HG02870 (cell line): ENCODE data around the gene ICAM2.

ENCODE experiments used
- ATAC-seq: cut with Tn5 transposase; IDR thresholded peaks from one replicate; pipeline ENCODE4 v1.9.1; 2021; ENCODE audit warnings: mild to moderate bottlenecking, moderate library complexity; ENCODE audit not compliant: unreplicated experiment

ICAM2 gene

DNA sequence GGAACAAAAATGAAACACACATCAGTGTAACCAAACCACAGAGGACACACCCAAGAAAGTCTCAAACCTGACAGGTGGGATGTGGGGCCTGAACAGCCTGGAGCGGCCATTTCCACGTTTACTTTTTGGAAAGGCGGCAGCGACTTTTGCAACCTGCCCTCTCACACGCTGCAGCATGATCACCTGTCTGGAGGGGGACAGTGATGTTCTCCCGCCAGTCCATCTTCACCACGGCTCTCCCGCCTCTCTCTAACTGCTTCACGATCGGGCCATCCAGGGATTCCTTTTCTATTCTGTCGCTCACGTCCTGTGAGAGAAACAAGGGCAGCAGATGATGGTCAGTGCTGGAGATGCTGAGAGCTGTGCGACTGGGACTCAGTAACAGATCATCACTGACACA, 24.7 kb upstream of the ICAM2 start:
- no peak for ATAC-seq

DNA sequence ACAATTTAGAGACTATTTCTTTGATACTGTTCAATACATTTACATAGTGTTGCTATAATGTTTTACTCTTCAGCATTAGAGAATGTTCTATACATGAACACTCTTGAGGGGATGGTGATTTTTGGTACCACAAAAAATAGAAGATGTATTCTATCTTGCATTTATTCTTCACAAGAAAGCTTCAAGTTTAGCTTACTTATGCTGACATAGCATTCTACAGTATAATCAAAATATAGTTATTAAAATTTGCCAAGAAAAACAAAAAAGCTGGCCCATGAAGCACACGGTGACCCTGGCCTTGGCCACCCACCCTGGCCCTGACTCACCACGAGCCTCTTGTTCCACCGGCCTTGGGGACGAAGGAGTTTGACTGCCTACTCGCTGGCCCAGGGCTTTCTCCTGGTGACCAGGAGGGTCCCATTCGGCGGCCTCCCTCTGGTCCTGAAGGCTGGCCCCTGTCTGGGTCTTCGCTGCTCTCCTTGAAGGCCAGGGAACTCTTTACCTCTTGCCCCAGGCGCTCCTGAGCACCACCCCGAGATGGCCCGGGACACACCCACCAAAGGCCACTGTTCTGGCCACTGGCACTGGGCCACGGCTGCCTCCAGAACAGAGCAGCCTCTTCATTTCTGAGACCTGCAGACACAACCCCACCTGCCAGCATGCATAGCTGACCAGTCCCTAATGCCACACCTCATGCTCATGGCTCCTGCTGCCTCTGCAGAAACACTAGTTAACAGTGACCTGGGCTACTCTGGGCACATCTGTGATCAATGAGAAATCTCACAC, 22.5 kb upstream of the ICAM2 start:
- no peak for ATAC-seq

DNA sequence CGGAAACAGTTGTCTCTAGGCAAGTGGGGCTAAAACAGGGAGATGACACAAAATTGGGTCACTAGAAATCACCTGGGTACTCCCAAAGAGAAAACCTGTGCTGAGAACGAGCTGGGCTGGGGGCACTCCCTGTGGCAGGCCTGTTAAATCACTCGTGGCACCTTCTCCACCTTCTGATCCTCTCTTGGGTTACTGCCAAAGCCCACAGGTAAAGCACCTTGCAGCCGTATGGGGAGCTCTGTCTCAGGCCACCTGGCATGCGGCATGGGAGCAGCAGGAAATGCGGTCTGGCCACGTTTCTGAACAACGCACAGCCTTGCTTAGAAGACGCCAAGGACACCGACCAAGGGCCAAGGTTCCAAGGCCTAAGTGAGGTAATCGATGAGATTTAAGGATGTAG, 21.5 kb upstream of the ICAM2 start:
- ATAC-seq, result no peak

DNA sequence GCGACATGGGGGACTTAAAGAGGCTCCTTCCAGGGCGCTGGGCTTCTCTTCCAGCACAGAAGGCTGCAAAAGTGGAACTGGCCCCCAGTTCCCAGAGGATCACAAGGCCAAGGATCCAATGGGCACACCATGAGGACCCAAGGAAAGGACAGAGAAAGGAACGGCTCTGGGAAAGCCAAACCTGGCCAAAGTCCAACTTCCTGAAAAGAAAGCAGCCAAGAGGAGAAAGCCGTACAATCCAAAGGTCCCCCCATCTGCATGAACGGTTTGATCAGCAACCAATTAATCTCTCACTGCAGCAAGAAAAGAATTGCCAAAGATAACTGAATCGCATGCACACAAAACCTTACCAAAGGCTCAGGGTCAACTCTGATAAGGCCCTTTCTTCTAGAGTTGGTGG, 19.8 kb upstream of the ICAM2 start:
- ATAC-seq, result no peak

DNA sequence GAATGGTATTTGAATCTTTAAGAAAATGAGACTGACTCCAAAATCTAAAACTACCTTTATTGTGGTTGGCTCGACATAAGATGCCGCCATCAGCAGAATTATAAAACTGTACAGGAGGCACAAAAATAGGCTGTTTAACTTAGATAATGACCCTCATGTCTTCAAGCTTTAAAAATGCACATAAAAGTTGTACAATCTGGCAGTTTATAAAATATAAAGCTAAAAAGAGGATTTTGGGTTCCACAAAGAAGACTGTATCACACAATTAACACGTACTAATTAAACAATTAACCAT, 18.6 kb upstream of the ICAM2 start:
- ATAC-seq, result no peak

DNA sequence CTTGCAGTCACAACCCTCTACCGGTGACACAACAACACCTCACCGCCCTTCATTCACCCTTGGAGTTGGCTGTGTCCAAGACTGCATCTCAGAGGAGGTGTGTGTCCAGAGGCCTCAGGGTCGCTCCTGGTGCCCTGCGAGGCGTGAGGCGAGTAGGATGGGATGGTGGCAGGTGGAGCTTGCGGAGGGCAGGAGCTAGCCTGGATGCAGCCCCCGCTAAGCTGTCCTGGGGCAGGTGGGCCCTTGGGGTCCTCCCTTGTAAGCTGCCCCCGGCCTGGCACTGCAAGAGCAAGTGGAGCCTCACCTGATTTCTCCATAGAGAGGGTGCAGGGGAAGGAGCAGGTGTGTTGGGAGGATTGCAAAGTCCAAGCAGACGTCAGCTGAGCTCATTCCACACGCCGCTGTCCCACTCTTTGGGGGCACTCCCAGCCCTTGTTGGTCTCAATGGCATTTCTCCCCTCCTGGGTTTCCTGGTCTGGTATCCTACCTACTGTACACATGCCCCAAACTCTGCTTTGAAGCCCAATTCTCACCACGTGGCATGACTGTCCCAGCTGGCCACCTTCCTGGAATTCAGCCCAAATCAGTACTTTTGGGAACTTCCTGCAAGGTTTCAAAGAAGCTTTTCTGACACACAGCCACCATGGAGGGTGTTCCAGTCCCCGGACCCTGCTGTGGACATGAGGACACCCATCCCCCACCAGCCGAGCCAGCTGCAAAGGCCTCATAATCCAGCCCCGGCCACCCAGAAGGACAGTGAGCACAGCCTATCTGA, 18.1 kb upstream of the ICAM2 start:
- ATAC-seq, result no peak

DNA sequence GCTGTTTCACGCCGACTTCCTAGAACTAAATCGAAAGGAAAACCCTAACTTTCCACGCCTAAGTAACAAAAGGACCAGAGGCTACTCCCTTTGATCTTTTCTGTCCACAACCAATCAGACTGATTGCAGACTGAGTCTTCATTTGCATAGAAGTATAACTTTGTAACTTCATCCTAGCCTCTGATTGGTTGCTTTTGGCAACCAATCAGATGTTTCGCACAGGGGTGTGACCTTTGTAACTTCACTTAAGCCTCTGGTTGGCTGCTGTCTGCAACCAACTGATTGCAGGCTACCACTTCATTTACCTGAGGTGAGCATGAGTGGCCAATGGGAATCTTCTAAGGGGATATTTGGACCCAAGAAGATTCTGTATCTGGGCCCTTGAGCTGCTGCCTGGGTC, 17.4 kb upstream of the ICAM2 start:
- no peak for ATAC-seq

DNA sequence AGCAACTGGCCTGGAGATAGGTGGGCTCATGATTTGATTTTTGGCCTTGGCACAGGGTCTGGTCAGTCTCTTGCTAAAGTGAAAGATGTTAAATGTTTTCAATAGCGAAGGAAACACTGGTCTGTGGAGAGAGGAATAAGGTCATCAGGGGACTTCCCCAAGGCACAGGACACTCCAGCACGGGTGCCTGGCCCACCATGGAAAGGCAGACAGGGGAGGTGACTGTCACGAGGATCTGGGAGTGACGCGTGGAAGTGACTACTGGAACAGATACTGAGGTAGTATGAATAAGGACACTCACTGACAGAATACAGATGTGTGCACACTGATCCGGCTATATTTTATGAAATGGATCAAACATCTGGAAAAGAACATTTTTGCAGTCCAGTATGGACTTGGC, 16.7 kb upstream of the ICAM2 start:
- ATAC-seq, result no peak

DNA sequence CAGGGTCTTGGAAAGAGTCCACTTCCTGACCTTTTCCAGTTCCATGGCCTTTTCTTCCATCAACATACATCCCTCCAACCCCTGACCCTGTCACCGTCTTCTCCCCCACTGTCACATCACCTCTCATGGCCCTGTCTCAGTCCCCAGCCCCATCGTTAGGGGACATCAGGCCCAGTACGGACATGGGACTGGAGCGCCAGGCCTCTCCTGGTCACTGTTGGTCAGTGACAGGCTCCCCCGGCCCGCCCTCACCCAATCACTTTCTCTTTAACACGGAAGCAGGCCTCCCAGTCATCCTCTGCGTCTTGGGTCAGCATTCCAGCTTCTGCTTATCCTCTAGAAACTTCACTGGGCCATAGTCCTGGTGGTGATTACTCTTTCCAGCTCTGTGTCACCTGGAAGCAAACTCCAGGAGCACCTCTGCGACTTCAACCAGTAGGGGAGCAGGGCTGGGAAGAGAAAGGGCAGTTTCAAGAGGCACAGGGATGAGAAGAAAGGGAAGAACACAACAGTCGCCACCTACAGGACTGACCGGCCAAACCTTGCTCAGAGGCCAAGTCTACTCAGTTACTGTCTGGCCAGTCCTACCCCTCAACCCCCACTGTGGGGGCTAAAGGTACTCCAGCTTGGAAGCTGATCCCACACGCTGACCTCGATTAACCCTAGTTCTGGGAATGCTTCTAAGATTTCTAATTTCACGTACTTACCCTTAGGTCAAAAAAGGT, 15.9 kb upstream of the ICAM2 start:
- no peak for ATAC-seq

DNA sequence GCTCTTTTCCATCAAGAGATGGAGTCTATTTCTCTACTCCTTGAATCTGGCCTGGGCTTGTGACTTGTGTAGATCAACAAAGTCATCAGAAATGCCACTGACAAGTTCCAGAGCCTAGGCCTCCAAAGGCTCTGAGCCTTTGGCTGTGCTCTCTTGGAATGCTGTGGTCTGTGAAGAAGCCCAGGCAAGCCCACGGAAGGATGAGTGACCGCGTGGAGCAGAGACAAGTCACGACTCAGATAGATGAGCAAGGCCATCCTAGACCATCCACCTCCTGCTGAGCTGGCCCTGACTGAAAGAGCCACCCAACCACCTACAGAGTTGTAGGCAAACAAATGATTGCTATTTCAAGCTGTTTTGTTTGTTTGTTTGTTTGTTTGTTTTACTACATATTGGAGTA, 11.6 kb upstream of the ICAM2 start:
- ATAC-seq, result no peak

DNA sequence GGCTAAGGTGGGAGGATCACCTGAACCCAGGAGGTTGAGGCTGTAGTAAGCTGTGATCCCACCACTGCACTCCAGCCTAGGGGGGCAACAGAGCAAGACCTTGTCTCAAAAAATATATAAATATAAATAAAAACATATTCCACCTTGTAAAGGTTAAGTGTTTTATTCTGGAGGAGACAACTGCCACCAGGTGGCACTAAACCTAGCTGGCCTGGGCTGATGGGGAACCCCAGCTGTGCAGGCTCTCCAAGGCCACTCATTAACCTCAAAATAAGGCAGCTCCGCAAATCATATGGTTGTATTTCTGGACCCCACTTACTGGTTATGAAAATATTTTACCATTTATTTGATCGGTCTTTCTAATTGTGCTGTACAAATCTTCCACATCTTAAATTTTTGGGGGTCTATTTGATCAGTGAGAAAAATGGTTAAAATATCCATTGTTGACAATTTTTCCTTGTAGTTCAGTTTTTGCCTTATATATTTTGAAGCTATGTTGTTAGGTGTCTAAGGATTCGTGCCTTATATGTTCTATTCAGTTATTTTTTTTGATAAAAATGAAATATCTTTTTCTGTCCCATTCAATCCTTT, 8.5 kb upstream of the ICAM2 start:
- no peak for ATAC-seq

DNA sequence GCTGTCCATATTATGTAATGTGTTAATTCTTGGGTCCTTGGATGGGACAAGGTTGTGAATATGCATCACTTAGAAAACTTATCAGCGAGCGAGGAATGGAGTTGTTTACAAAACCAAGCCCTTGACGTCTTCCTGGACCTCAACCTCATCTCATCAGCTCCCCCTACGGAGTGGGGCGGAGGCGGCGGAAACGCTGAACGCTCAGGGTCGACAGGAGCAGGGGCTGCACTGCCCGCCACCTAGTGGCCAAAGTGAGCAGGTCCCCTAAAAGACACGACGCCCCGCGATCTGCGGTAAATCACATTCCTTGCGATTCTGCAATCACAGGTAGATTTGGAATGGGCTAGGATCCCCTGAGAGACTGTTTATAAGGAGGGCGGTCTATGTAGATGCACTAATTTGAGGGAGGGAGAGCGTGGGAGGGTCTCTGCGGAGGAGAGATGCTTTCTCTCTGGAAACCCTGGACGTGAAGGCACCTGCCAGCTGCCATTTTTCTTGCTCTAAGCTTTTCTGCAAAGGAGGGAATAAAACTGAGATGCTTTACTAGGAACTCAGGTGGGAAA, 5.4 kb upstream of the ICAM2 start:
- ATAC-seq, result peak; percentile 63

DNA sequence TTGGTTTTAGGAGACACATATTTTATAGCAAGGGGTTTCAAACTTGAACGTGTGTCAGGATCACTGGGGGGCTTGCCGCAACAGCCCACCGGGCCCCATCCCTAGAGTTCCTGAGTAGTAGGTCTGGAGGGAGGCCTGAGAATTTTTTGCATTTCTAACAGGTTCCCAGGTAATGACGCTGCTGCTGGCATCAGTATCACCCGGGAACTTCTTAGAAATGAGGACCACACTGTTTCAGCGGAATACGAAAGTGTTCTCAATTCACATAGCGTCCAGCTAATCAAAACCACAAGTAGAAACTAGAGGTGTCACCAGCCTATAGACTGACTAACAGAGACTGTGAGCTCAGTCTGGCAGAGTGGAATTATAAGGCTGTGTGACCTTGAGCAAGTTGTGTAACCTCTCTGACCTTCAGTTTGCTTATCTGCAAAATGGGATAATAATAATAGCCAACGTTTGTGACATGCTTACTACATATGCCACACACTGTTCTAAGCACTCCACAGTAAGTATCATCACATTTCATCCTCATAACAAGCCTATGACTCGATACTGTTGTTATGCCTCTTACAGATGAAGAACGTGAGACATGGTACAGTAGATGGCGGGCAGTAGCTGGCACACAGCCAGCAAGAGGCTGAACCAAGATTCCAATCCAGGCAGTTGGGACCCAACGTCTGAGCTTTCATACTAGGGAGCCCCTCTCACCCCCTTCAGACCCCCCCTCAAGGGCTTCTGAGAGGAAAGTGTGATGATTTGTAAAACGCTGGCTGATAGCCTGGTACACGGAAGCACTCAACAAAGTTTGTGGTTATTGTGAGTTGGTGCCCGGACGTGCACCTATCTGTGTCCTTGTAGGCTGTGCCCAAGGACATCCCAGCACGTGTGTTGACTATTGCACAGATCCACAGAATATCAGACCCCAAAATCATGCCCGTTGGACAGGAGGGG, 4.6 kb upstream of the ICAM2 start:
- ATAC-seq, result no peak

DNA sequence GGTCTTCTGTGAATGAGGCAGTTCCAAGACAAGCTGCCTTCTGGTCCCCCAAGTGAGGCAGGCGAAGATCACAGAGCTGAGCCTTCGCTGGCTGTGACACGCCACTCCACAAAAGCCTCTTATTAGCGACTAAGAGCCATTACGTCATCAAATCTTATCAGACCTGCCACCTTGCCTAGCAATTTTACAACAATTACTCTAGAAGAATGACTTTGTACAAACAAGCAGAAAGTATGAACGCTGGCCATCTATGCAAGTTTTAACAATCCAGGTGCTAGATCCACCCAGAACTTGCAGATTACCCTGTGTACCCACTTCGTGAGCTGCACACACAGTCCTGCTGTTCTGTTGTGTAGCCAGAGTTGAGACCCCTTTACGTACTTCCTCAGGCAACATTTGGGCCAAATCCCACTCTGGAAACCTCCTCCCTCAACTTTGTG, 3.8 kb upstream of the ICAM2 start:
- ATAC-seq, result no peak

DNA sequence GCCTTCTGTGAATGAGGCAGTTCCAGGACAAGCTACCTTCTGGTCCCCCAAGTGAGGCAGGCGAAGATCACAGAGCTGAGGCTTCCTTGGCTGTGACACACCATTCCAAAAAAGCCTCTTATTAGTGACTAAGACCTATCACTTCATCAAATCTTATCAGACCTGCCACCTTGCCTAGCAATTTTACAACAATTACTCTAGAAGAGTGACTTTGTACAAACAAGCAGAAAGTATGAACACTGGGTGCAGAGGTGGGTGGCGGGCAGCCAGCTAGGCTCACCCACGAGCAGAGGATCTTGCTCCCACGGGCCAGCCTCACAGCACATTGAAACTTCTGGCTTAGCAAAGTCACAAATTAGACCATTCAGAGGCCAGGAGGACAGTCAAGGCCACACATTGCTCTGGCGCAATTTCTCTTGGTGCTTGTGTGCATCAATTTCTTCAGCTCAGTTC, 2.2 kb upstream of the ICAM2 start:
- ATAC-seq, result no peak

DNA sequence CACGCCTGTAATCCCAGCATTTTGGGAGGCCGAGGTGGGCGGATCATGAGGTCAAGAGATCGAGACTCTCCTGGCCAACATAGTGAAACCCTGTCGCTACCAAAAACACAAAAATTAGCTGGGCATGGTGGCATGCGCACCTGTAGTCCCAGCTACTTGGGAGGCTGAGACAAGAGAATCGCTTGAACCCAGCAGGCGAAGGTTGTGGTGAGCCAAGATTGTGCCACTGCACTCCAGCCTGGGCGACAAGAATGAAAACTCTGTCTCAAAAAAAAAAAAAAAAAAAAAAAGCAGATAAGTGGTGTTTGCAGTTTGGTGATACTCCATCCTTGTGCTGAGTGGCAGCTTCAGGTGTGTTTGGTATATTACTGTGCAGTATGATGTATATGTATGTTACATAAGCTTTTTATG, 877 bp downstream of the ICAM2 start:
- peak; percentile 3 for ATAC-seq

DNA sequence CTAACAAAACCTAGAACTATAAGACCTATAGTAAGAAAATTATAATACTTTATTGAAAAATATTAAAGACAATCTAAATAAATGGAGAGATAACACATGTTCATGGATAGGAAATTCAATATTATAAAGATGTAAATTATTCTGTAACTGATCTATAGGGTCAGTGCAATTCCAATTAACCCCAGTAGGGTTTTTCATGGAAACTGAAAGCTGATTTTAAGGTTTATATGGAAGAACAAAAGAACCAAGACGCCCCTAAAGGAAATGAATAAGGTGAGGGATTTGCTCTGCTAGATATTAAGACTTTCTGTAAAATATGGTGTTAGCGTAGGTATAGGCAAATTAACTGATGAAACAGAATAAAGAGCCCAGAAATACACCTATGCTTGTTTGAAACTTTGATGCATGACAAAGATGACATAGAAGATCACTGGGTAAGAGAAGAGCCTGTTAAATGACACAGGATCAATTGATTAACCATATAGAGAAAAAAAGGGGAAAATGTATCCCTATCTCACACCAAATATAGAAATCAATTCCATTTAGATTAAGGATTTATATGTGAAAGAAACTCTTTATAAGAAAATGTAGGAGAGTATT, 3.0 kb downstream of the ICAM2 start:
- no peak for ATAC-seq

DNA sequence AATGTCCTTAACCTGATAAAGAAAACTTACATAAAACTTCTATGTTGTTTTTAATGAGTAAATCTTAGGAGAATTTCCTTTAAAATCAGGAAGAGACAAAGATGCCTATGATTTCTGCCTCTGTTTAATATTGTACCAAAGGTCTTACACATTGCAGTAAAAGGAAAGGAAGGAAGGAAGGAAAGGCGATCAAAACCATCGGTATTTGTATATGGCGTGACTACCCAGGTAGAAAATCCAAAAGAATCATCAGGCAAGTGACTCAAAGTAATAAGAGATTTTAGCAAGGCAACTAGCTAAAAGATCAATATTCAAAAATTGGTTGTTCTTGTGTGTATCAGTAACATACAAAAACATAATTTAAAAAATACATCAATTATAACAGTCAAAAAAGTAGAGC, 3.5 kb downstream of the ICAM2 start:
- no peak for ATAC-seq

DNA sequence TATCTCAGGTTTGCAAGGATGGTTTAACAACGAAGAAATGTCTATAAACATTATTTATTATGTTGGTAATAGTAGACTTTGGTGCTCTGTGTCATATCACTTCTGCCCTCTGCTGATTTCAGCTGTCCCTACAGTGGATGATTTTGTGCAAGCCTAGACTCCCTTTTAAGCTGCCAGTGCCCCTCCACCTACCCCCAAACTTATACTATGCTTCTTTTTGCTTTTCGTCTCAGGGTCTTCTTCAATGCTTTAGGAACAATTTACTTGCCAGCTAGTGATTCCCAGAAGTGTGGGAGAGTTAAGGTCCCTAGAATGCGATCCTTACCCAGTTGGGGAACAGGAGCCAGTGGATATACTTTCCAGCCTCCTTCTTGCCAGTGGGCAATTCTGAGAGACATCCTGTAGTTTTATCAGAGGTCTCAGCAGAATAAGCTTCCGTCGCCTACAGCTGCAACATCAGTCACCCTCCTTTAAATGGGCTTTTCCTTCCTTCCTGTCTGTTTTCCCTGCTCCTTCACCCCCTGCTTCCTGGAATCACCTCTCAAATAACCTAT, 4.1 kb downstream of the ICAM2 start:
- no peak for ATAC-seq
